ENCODE results near the gene PLA2G7. TPM values are rescaled to one million over a fixed set of nuclear protein-coding genes. Genes with fewer than 3 reads are reported as not detected.
A peak's percentile ranks its signal among the peaks of the same experiment; 100 is the strongest.
"Not testable (repeated sequence)": the region's sequence is repeated elsewhere in the genome, so short reads cannot be mapped to it uniquely, and the experiment has no call there.

Gene PLA2G7
- total and polyA plus RNA-seq, 12 donors, result 0.91 to 25.8 (median 4.3) TPM

GRCh38 chr6:46772762-46773161 lies 37.6 kb upstream of the PLA2G7 start:
- Histone ChIP-seq H3K27ac (peak overlapping the region in 2 of 5 donors; percentile 74 to 75), H3K27me3 (no peaks in the 10 kb centered on the region), H3K4me3 (no peak overlapping the region), H3K36me3 (replicated peaks in 1 of 2) (no peaks in the 10 kb centered on the region), H3K9me3 (replicated peaks in 1 of 3) (no peaks in the 10 kb centered on the region), H3K4me1 (replicated peaks in 1 of 2) (no peaks in the 10 kb centered on the region)
- no peak for TF ChIP-seq CTCF (IDR thresholded peaks at IDR 0.05)
- no peak for TF ChIP-seq POLR2A (IDR thresholded peaks at IDR 0.05)
- peak; percentile 22 to 66 (median 41) for DNase-seq
- intact Hi-C loops (cut with DNase I), result no loop called here
- WGBS, 4 donors, result 52 to 72% (median 62%) methylated on average over 2 of the region's 2 CpGs

GRCh38 chr6:46772016-46772415 lies 36.8 kb upstream of the PLA2G7 start:
- Histone ChIP-seq H3K27ac (peak overlapping the region in 2 of 5 donors; percentile 74 to 75), H3K9me3 (replicated peaks in 1 of 3) (peaks cover 0 to 7% (median 0%) of the 10 kb centered on the region in 3 donors), H3K27me3 (no peaks in the 10 kb centered on the region), H3K4me1 (replicated peaks in 1 of 2) (no peaks in the 10 kb centered on the region), H3K36me3 (replicated peaks in 1 of 2) (no peaks in the 10 kb centered on the region), H3K4me3 (no peak overlapping the region)
- DNase-seq, result no peak
- WGBS, 4 donors, result 83 to 93% (median 87%) methylated on average over 1 of the region's 1 CpG
- TF ChIP-seq POLR2A (IDR thresholded peaks at IDR 0.05) (no peak), CTCF (IDR thresholded peaks at IDR 0.05) (no peak)
- intact Hi-C loops (cut with DNase I), result no loop called here

GRCh38 chr6:46764961-46765360 lies 29.8 kb upstream of the PLA2G7 start:
- H3K36me3 ChIP-seq (replicated peaks in 1 of 2), result no peaks in the 10 kb centered on the region
- no peak for TF ChIP-seq POLR2A (IDR thresholded peaks at IDR 0.05)
- TF ChIP-seq CTCF (IDR thresholded peaks at IDR 0.05), result no peak
- DNase-seq, result no peak
- no peaks in the 10 kb centered on the region for H3K27me3 ChIP-seq
- intact Hi-C loops (cut with DNase I), result no loop called here
- H3K4me3 ChIP-seq, result no peak overlapping the region
- WGBS, 4 donors, result 91 to 96% (median 94%) methylated on average over 5 of the region's 5 CpGs
- peaks cover 0 to 7% (median 0%) of the 10 kb centered on the region in 3 donors for H3K9me3 ChIP-seq (replicated peaks in 1 of 3)
- no peaks in the 10 kb centered on the region for H3K4me1 ChIP-seq (replicated peaks in 1 of 2)
- H3K27ac ChIP-seq, result no peak overlapping the region

- intact Hi-C loops (cut with DNase I); DNase-seq: not testable (repeated sequence)
- WGBS, 4 donors, result 74 to 92% (median 86%) methylated on average over 10 of the region's 10 CpGs
These were observed 29.1 kb upstream of the PLA2G7 start for GRCh38 chr6:46764280-46764679.

GRCh38 chr6:46763466-46763865 lies 28.3 kb upstream of the PLA2G7 start:
- no peak for TF ChIP-seq POLR2A (IDR thresholded peaks at IDR 0.05)
- TF ChIP-seq CTCF (IDR thresholded peaks at IDR 0.05), result no peak
- no peak for DNase-seq
- Histone ChIP-seq H3K4me1 (replicated peaks in 1 of 2) (no peaks in the 10 kb centered on the region), H3K27me3 (no peaks in the 10 kb centered on the region), H3K36me3 (replicated peaks in 1 of 2) (no peaks in the 10 kb centered on the region), H3K9me3 (replicated peaks in 1 of 3) (peaks cover 0 to 7% (median 0%) of the 10 kb centered on the region in 3 donors), H3K27ac (no peak overlapping the region), H3K4me3 (no peak overlapping the region)
- intact Hi-C loops (cut with DNase I), result no loop called here
- 65 to 84% (median 75%) methylated on average over 2 of the region's 2 CpGs for WGBS, 4 donors

More at GRCh38 chr6:46764280-46764679, 29.1 kb upstream of the PLA2G7 start:
- not testable (repeated sequence) for H3K27me3 ChIP-seq; H3K9me3 ChIP-seq (replicated peaks in 1 of 3); H3K4me3 ChIP-seq; H3K36me3 ChIP-seq (replicated peaks in 1 of 2); H3K27ac ChIP-seq; H3K4me1 ChIP-seq (replicated peaks in 1 of 2)
